ENCODE measurements around the gene FILIP1L. TPM values are rescaled to one million over a fixed set of nuclear protein-coding genes. Genes with fewer than 3 reads are reported as not detected.
A peak's percentile ranks its signal among the peaks of the same experiment; 100 is the strongest.

The FILIP1L gene
- total and polyA plus RNA-seq, 2 of the 13 experiments (the other 11 are each of a cell fraction or from before 2014, with no cell fraction given), result 8.1 to 187 TPM

DNA sequence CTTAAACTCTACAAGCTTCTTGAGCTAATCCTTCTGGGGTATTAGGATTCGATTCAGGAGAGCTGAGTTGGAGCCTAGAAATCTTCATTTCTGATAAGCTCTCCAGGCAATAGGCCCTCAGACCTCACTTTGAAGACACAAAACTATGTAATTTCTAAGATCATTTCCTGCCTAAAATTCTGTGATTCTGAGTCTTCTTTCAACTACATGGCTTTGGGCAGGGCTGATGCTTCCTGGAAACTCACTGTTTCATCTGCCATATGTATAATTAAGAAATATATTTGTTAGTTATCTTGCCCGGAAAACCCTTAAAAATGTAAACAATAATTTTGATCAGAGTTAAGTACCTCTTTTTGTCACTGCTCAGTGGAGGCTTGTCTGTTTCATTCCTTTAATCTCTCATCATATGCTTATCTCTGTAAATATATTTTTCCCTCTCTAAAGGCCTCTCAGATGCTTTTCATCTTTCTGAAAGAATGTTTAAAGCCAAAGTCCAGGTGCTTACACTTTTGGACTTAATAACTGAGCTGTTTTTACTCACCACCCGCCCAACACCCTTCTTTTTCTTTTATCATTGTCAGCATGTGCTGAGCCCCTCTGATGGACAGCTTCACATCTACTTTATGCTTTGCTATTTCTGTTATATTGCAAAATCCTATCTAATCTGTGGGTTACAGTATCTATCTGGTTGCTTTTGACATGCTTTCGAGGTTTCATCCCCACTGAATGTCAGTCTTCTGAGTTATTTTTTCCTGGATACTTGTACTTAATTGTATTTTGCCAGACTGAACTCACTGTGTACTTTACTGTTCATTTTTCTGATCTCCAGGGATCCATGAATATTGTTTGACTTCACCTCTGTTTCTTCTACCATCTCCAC, 38.2 kb downstream of the FILIP1L start (continued):
- TF ChIP-seq, protein P1, sequence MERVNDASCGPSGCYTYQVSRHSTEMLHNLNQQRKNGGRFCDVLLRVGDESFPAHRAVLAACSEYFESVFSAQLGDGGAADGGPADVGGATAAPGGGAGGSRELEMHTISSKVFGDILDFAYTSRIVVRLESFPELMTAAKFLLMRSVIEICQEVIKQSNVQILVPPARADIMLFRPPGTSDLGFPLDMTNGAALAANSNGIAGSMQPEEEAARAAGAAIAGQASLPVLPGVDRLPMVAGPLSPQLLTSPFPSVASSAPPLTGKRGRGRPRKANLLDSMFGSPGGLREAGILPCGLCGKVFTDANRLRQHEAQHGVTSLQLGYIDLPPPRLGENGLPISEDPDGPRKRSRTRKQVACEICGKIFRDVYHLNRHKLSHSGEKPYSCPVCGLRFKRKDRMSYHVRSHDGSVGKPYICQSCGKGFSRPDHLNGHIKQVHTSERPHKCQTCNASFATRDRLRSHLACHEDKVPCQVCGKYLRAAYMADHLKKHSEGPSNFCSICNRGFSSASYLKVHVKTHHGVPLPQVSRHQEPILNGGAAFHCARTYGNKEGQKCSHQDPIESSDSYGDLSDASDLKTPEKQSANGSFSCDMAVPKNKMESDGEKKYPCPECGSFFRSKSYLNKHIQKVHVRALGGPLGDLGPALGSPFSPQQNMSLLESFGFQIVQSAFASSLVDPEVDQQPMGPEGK (CRISPR knock-in tag; IDR thresholded peaks at IDR 0.05), result peak; percentile 36; the same call in 1 of the 2 replicates
- TF ChIP-seq RELA (CRISPR knock-in tag; IDR thresholded peaks at IDR 0.05), result no peak
- TF ChIP-seq DR1 (CRISPR knock-in tag; IDR thresholded peaks at IDR 0.05), result no peak
- TF ChIP-seq ZNF788 (CRISPR knock-in tag; IDR thresholded peaks at IDR 0.05; ENCODE audit: borderline replicate concordance), result no peak
- TF ChIP-seq, protein P2, sequence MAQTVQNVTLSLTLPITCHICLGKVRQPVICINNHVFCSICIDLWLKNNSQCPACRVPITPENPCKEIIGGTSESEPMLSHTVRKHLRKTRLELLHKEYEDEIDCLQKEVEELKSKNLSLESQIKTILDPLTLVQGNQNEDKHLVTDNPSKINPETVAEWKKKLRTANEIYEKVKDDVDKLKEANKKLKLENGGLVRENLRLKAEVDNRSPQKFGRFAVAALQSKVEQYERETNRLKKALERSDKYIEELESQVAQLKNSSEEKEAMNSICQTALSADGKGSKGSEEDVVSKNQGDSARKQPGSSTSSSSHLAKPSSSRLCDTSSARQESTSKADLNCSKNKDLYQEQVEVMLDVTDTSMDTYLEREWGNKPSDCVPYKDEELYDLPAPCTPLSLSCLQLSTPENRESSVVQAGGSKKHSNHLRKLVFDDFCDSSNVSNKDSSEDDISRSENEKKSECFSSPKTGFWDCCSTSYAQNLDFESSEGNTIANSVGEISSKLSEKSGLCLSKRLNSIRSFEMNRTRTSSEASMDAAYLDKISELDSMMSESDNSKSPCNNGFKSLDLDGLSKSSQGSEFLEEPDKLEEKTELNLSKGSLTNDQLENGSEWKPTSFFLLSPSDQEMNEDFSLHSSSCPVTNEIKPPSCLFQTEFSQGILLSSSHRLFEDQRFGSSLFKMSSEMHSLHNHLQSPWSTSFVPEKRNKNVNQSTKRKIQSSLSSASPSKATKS (CRISPR knock-in tag; IDR thresholded peaks at IDR 0.05), result no peak
- 0 out of 2 replicates have a peak, but pooled peaks have one; percentile 17 for TF ChIP-seq RORA (CRISPR knock-in tag; IDR thresholded peaks at IDR 0.05)
- no peak for TF ChIP-seq SYNCRIP (IDR thresholded peaks at IDR 0.05; ENCODE audit: insufficient read depth, low read depth, low read length)
- TF ChIP-seq, protein P3, sequence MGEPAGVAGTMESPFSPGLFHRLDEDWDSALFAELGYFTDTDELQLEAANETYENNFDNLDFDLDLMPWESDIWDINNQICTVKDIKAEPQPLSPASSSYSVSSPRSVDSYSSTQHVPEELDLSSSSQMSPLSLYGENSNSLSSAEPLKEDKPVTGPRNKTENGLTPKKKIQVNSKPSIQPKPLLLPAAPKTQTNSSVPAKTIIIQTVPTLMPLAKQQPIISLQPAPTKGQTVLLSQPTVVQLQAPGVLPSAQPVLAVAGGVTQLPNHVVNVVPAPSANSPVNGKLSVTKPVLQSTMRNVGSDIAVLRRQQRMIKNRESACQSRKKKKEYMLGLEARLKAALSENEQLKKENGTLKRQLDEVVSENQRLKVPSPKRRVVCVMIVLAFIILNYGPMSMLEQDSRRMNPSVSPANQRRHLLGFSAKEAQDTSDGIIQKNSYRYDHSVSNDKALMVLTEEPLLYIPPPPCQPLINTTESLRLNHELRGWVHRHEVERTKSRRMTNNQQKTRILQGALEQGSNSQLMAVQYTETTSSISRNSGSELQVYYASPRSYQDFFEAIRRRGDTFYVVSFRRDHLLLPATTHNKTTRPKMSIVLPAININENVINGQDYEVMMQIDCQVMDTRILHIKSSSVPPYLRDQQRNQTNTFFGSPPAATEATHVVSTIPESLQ (CRISPR knock-in tag; conservative IDR thresholded peaks at IDR 0.05), result no peak
- TF ChIP-seq ZFP90 (CRISPR knock-in tag; IDR thresholded peaks at IDR 0.05; ENCODE audit: borderline replicate concordance), result no peak
- TF ChIP-seq ZNF564 (CRISPR knock-in tag; IDR thresholded peaks at IDR 0.05), result no peak
- TF ChIP-seq, protein P4, sequence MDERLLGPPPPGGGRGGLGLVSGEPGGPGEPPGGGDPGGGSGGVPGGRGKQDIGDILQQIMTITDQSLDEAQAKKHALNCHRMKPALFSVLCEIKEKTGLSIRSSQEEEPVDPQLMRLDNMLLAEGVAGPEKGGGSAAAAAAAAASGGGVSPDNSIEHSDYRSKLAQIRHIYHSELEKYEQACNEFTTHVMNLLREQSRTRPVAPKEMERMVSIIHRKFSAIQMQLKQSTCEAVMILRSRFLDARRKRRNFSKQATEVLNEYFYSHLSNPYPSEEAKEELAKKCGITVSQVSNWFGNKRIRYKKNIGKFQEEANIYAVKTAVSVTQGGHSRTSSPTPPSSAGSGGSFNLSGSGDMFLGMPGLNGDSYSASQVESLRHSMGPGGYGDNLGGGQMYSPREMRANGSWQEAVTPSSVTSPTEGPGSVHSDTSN (CRISPR knock-in tag; IDR thresholded peaks at IDR 0.05), result peak; percentile 73
- TF ChIP-seq, protein P5, sequence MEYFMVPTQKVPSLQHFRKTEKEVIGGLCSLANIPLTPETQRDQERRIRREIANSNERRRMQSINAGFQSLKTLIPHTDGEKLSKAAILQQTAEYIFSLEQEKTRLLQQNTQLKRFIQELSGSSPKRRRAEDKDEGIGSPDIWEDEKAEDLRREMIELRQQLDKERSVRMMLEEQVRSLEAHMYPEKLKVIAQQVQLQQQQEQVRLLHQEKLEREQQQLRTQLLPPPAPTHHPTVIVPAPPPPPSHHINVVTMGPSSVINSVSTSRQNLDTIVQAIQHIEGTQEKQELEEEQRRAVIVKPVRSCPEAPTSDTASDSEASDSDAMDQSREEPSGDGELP (IDR thresholded peaks at IDR 0.05; ENCODE audit: borderline replicate concordance, low read depth), result peak; percentile 74
- TF ChIP-seq ZNF326 (CRISPR knock-in tag; IDR thresholded peaks at IDR 0.05; ENCODE audit: borderline replicate concordance), result no peak
- peak; percentile 44; the same call in 1 of the 2 replicates for TF ChIP-seq SMAD3 (CRISPR knock-in tag; IDR thresholded peaks at IDR 0.05)
- TF ChIP-seq MIER3 (CRISPR knock-in tag; IDR thresholded peaks at IDR 0.05; ENCODE audit: borderline replicate concordance), result no peak
- no peak for TF ChIP-seq KLF12 (CRISPR knock-in tag; IDR thresholded peaks at IDR 0.05; ENCODE audit: borderline replicate concordance)
- TF ChIP-seq TAF1 (CRISPR knock-in tag; IDR thresholded peaks at IDR 0.05), result no peak
- no peak for TF ChIP-seq ZNF251 (CRISPR knock-in tag; IDR thresholded peaks at IDR 0.05)
- TF ChIP-seq, protein P6, sequence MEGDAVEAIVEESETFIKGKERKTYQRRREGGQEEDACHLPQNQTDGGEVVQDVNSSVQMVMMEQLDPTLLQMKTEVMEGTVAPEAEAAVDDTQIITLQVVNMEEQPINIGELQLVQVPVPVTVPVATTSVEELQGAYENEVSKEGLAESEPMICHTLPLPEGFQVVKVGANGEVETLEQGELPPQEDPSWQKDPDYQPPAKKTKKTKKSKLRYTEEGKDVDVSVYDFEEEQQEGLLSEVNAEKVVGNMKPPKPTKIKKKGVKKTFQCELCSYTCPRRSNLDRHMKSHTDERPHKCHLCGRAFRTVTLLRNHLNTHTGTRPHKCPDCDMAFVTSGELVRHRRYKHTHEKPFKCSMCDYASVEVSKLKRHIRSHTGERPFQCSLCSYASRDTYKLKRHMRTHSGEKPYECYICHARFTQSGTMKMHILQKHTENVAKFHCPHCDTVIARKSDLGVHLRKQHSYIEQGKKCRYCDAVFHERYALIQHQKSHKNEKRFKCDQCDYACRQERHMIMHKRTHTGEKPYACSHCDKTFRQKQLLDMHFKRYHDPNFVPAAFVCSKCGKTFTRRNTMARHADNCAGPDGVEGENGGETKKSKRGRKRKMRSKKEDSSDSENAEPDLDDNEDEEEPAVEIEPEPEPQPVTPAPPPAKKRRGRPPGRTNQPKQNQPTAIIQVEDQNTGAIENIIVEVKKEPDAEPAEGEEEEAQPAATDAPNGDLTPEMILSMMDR (CRISPR knock-in tag; IDR thresholded peaks at IDR 0.05), result no peak

All from HepG2 (cell line).